Stimulated activated naive CD8-positive, alpha-beta T cell treated with anti-CD3 and anti-CD28 coated beads, Interleukin-15, amount 100 ng/mL, for 72 hours (primary cell): ENCODE measurements around the gene ARHGEF11.
A peak's percentile ranks its signal among the peaks of the same experiment; 100 is the strongest.

Experiments used
- ATAC-seq: fragments of 150-1000 bp; cut with Tn5 transposase; 2 replicates; pipeline ENCODE4 v1.10.0; 2021; ENCODE audit warnings: mild to moderate bottlenecking, moderate library complexity
- DNase-seq, 2 donors: peaks; one replicate each; pipeline ENCODE4 v3.0.0; 2021 to 2022
- H3K27ac Mint-ChIP-seq, 2 donors: one replicate each; pipeline ENCODE4 v1.8.0; 2022; ENCODE audit warnings: mild to moderate bottlenecking in 2 of 2, mixed read lengths in 2 of 2, moderate library complexity in 2 of 2
- H3K27me3 Mint-ChIP-seq: one replicate; pipeline ENCODE4 v1.8.0; 2022; ENCODE audit warnings: mixed read lengths
- H3K4me1 Mint-ChIP-seq: one replicate; pipeline ENCODE4 v1.8.0; 2022; ENCODE audit warnings: mild to moderate bottlenecking, mixed read lengths
- H3K4me3 Mint-ChIP-seq, 2 donors: one replicate each; pipeline ENCODE4 v1.8.0; 2022; ENCODE audit warnings: mild to moderate bottlenecking in 2 of 2, mixed read lengths in 2 of 2, moderate library complexity in 1 of 2
- H3K9me3 Mint-ChIP-seq, 2 donors: one replicate each; pipeline ENCODE4 v1.8.0; 2022; ENCODE audit warnings: mixed read lengths in 2 of 2

The ARHGEF11 gene

GRCh38 chr1:157030728-157031127, 14.8 kb downstream of the ARHGEF11 start:
- H3K4me1 Mint-ChIP-seq: no peaks in the 10 kb centered on the region
- peaks cover 40% of the 10 kb centered on the region for H3K27me3 Mint-ChIP-seq
- H3K27ac Mint-ChIP-seq: no peak overlapping the region
- DNase-seq: no peak
- no peak for ATAC-seq
- no peaks in the 10 kb centered on the region for H3K9me3 Mint-ChIP-seq
- H3K4me3 Mint-ChIP-seq: no peak overlapping the region

- Mint-ChIP-seq H3K4me3 (no peak overlapping the region), H3K4me1 (no peaks in the 10 kb centered on the region), H3K27me3 (peaks cover 51% of the 10 kb centered on the region), H3K9me3 (no peaks in the 10 kb centered on the region), H3K27ac (no peak overlapping the region)
- ATAC-seq (no peak), DNase-seq (no peak)
Measured at GRCh38 chr1:157028674-157029073, 16.9 kb downstream of the ARHGEF11 start.

- no peak overlapping the region for H3K27ac Mint-ChIP-seq
- H3K4me3 Mint-ChIP-seq: no peak overlapping the region
- no peak for DNase-seq
- H3K9me3 Mint-ChIP-seq: peaks cover 4 to 5% of the 10 kb centered on the region in 2 donors
- peaks cover 50% of the 10 kb centered on the region for H3K27me3 Mint-ChIP-seq
- no peaks in the 10 kb centered on the region for H3K4me1 Mint-ChIP-seq
- ATAC-seq: no peak
Measured at GRCh38 chr1:157025856-157026255, 19.7 kb downstream of the ARHGEF11 start.

- no peak for ATAC-seq
- no peak overlapping the region for H3K27ac Mint-ChIP-seq
- H3K4me3 Mint-ChIP-seq: no peak overlapping the region
- peaks cover 6 to 9% of the 10 kb centered on the region in 2 donors for H3K9me3 Mint-ChIP-seq
- no peak for DNase-seq
- no peaks in the 10 kb centered on the region for H3K4me1 Mint-ChIP-seq
- H3K27me3 Mint-ChIP-seq: peaks cover 53% of the 10 kb centered on the region
Measured at GRCh38 chr1:157025385-157025784, 20.2 kb downstream of the ARHGEF11 start.

- no peak overlapping the region for H3K4me3 Mint-ChIP-seq
- no peaks in the 10 kb centered on the region for H3K4me1 Mint-ChIP-seq
- H3K27me3 Mint-ChIP-seq: peaks cover 51% of the 10 kb centered on the region
- DNase-seq: no peak
- H3K9me3 Mint-ChIP-seq: peaks cover 16 to 17% of the 10 kb centered on the region in 2 donors
- ATAC-seq: no peak
- H3K27ac Mint-ChIP-seq: no peak overlapping the region
Measured at GRCh38 chr1:157021688-157022087, 23.9 kb downstream of the ARHGEF11 start.

GRCh38 chr1:157019457-157019856, 26.1 kb downstream of the ARHGEF11 start:
- peaks cover 16 to 17% of the 10 kb centered on the region in 2 donors for H3K9me3 Mint-ChIP-seq
- ATAC-seq: no peak
- H3K27me3 Mint-ChIP-seq: peaks cover 35% of the 10 kb centered on the region
- H3K27ac Mint-ChIP-seq: no peak overlapping the region
- no peak overlapping the region for H3K4me3 Mint-ChIP-seq
- no peak for DNase-seq
- no peaks in the 10 kb centered on the region for H3K4me1 Mint-ChIP-seq

GRCh38 chr1:157011845-157012244, 33.7 kb downstream of the ARHGEF11 start:
- DNase-seq (no peak), ATAC-seq (no peak)
- Mint-ChIP-seq H3K27ac (no peak overlapping the region), H3K4me1 (no peaks in the 10 kb centered on the region), H3K27me3 (peaks cover 13% of the 10 kb centered on the region), H3K4me3 (no peak overlapping the region), H3K9me3 (no peaks in the 10 kb centered on the region)

- Mint-ChIP-seq H3K9me3 (no peaks in the 10 kb centered on the region), H3K27me3 (peaks cover 28% of the 10 kb centered on the region), H3K4me1 (no peaks in the 10 kb centered on the region), H3K4me3 (no peak overlapping the region), H3K27ac (no peak overlapping the region)
- ATAC-seq: no peak
- DNase-seq: no peak
Measured at GRCh38 chr1:157008502-157008901, 37.0 kb downstream of the ARHGEF11 start.

- no peak for ATAC-seq
- no peaks in the 10 kb centered on the region for H3K4me1 Mint-ChIP-seq
- H3K27me3 Mint-ChIP-seq: peaks cover 28% of the 10 kb centered on the region
- no peaks in the 10 kb centered on the region for H3K9me3 Mint-ChIP-seq
- no peak overlapping the region for H3K4me3 Mint-ChIP-seq
- no peak overlapping the region for H3K27ac Mint-ChIP-seq
- no peak for DNase-seq
Measured at GRCh38 chr1:157007306-157007705, 38.2 kb downstream of the ARHGEF11 start.

- Mint-ChIP-seq H3K27me3 (peaks cover 31% of the 10 kb centered on the region), H3K4me1 (no peaks in the 10 kb centered on the region)
Measured at GRCh38 chr1:157006676-157007075, 38.9 kb downstream of the ARHGEF11 start.

GRCh38 chr1:157005965-157006364, 39.6 kb downstream of the ARHGEF11 start:
- H3K9me3 Mint-ChIP-seq: no peaks in the 10 kb centered on the region
- DNase-seq (no peak), ATAC-seq (no peak)
- H3K27me3 Mint-ChIP-seq: peaks cover 36% of the 10 kb centered on the region
- H3K4me3 Mint-ChIP-seq: no peak overlapping the region
- H3K4me1 Mint-ChIP-seq: no peaks in the 10 kb centered on the region
- H3K27ac Mint-ChIP-seq: no peak overlapping the region

More at GRCh38 chr1:157006676-157007075, 38.9 kb downstream of the ARHGEF11 start:
- Mint-ChIP-seq H3K9me3 (no peaks in the 10 kb centered on the region), H3K27ac (peak overlapping the region in 1 of 2 donors; percentile 2), H3K4me3 (no peak overlapping the region)
- no peak for DNase-seq
- ATAC-seq: no peak

- ATAC-seq (no peak), DNase-seq (no peak)
- Mint-ChIP-seq H3K4me1 (no peaks in the 10 kb centered on the region), H3K27me3 (peaks cover 35% of the 10 kb centered on the region), H3K27ac (no peak overlapping the region), H3K9me3 (no peaks in the 10 kb centered on the region), H3K4me3 (no peak overlapping the region)
Measured at GRCh38 chr1:157004806-157005205, 40.7 kb downstream of the ARHGEF11 start.

- ATAC-seq (no peak), DNase-seq (no peak)
- H3K27ac Mint-ChIP-seq: no peak overlapping the region
- no peaks in the 10 kb centered on the region for H3K9me3 Mint-ChIP-seq
- no peaks in the 10 kb centered on the region for H3K4me1 Mint-ChIP-seq
- H3K4me3 Mint-ChIP-seq: no peak overlapping the region
- H3K27me3 Mint-ChIP-seq: peaks cover 31% of the 10 kb centered on the region
Measured at GRCh38 chr1:157004327-157004726, 41.2 kb downstream of the ARHGEF11 start.

- peaks cover 23% of the 10 kb centered on the region for H3K27me3 Mint-ChIP-seq
- no peaks in the 10 kb centered on the region for H3K9me3 Mint-ChIP-seq
- H3K4me1 Mint-ChIP-seq: no peaks in the 10 kb centered on the region
- no peak overlapping the region for H3K27ac Mint-ChIP-seq
- ATAC-seq (no peak), DNase-seq (no peak)
- H3K4me3 Mint-ChIP-seq: no peak overlapping the region
Measured at GRCh38 chr1:157001304-157001703, 44.2 kb downstream of the ARHGEF11 start.

- DNase-seq: no peak
- no peaks in the 10 kb centered on the region for H3K4me1 Mint-ChIP-seq
- H3K4me3 Mint-ChIP-seq: no peak overlapping the region
- no peak for ATAC-seq
- no peaks in the 10 kb centered on the region for H3K9me3 Mint-ChIP-seq
- H3K27ac Mint-ChIP-seq: no peak overlapping the region
- peaks cover 23% of the 10 kb centered on the region for H3K27me3 Mint-ChIP-seq
Measured at GRCh38 chr1:157000686-157001085, 44.9 kb downstream of the ARHGEF11 start.

GRCh38 chr1:156999596-157000320, 45.8 kb downstream of the ARHGEF11 start:
- ATAC-seq (peak; percentile 90), DNase-seq (peak in 1 of 2 donors; percentile 51)
- H3K27ac Mint-ChIP-seq: no peak overlapping the region
- no peaks in the 10 kb centered on the region for H3K4me1 Mint-ChIP-seq
- H3K4me3 Mint-ChIP-seq: no peak overlapping the region
- H3K9me3 Mint-ChIP-seq: no peaks in the 10 kb centered on the region
- H3K27me3 Mint-ChIP-seq: peaks cover 23% of the 10 kb centered on the region
